Keratinocyte (primary cell): ENCODE measurements around the gene PLPPR1. TPM values are rescaled to one million over a fixed set of nuclear protein-coding genes. Genes with fewer than 3 reads are reported as not detected.

Experiments used
- DNase-seq: peaks from one replicate; pipeline ENCODE4 v3.0.0-alpha.2; 2011; ENCODE audit warnings: low read depth, missing footprints, low spot score
- FAIRE-seq: peaks from 2 replicates; lab custom pipeline; 2011; peaks lifted over from hg19 to GRCh38; lab: Jason Lieb, UNC
- H2AFZ ChIP-seq: 2 replicates; pipeline ENCODE4 v1.6.0; 2012; ENCODE audit warnings: low read length, control low read depth, inconsistent platforms; ENCODE audit not compliant: control insufficient read depth
- H3K27ac ChIP-seq: 2 replicates; pipeline ENCODE4 v1.5.1; 2011; ENCODE audit warnings: low read length; ENCODE audit not compliant: control insufficient read depth, insufficient read depth
- H3K27me3 ChIP-seq: 3 replicates; pipeline ENCODE4 v1.6.0; 2011; ENCODE audit warnings: low read length; ENCODE audit not compliant: control insufficient read depth, insufficient read depth; ENCODE audit errors: extremely low read depth
- H3K36me3 ChIP-seq, 2 experiments: 2 replicates in 1 of 2; 3 replicates in 1 of 2; pipeline ENCODE4 v1.5.1; 2011; ENCODE audit warnings: low read length in 2 of 2, mild to moderate bottlenecking in 1 of 2; ENCODE audit not compliant: control insufficient read depth in 2 of 2, insufficient read depth in 2 of 2; ENCODE audit errors: extremely low read depth in 1 of 2
- H3K4me1 ChIP-seq: 3 replicates; pipeline ENCODE4 v1.5.1; 2011; ENCODE audit warnings: low read length; ENCODE audit not compliant: control insufficient read depth, insufficient read depth; ENCODE audit errors: extremely low read depth
- H3K4me2 ChIP-seq: 3 replicates; pipeline ENCODE4 v1.6.0; 2011; ENCODE audit warnings: low read depth, low read length; ENCODE audit not compliant: control insufficient read depth, insufficient read depth; ENCODE audit errors: extremely low read depth
- H3K4me3 ChIP-seq, 3 experiments: fragments of 200-600 bp in 1 of 3; sonication (generic) in 1 of 3; 2 replicates in 2 of 3; 3 replicates in 1 of 3; pipeline ENCODE4 v1.5.1; 2011 to 2016; ENCODE audit warnings: low read length in 3 of 3, mild to moderate bottlenecking in 3 of 3, control low read depth in 2 of 3, inconsistent platforms in 1 of 3, low read depth in 1 of 3, mixed read lengths in 1 of 3, mixed run types in 1 of 3, moderate library complexity in 1 of 3; ENCODE audit not compliant: control insufficient read depth in 2 of 3, insufficient read depth in 2 of 3; ENCODE audit errors: extremely low read depth in 1 of 3
- H3K79me2 ChIP-seq: 2 replicates; pipeline ENCODE4 v1.6.0; 2012; ENCODE audit warnings: low read length; ENCODE audit not compliant: control insufficient read depth, insufficient read depth
- H3K9ac ChIP-seq: 3 replicates; pipeline ENCODE4 v1.6.0; 2011; ENCODE audit warnings: low read length; ENCODE audit not compliant: control insufficient read depth, insufficient read depth; ENCODE audit errors: extremely low read depth
- H3K9me1 ChIP-seq: 3 replicates; pipeline ENCODE4 v1.6.0; 2011; ENCODE audit warnings: low read length; ENCODE audit not compliant: control insufficient read depth, insufficient read depth; ENCODE audit errors: extremely low read depth
- H3K9me3 ChIP-seq: 2 replicates; pipeline ENCODE4 v1.5.1; 2012; ENCODE audit warnings: low read depth, low read length; ENCODE audit not compliant: control insufficient read depth
- H4K20me1 ChIP-seq: 3 replicates; pipeline ENCODE4 v1.6.0; 2011; ENCODE audit warnings: low read length; ENCODE audit not compliant: control insufficient read depth, insufficient read depth; ENCODE audit errors: extremely low read depth
- CTCF ChIP-seq, 3 experiments: IDR thresholded peaks in 1 of 3; conservative IDR thresholded peaks in 1 of 3; optimal IDR thresholded peaks in 1 of 3; 2 replicates in 2 of 3; 3 replicates in 1 of 3; pipeline versions ENCODE3 to v1.5.1; 2011; ENCODE audit warnings: low read length in 3 of 3, mild to moderate bottlenecking in 3 of 3, moderate library complexity in 2 of 3, control low read depth in 1 of 3, inconsistent platforms in 1 of 3; ENCODE audit not compliant: insufficient read depth in 2 of 3; ENCODE audit errors: extremely low read depth in 1 of 3
- EZH2 ChIP-seq: IDR thresholded peaks from one replicate; pipeline ENCODE4 v1.6.1; 2012; ENCODE audit warnings: inconsistent platforms, mild to moderate bottlenecking, low read length, moderate library complexity
- dilution Hi-C: fragments of 300-500 bp; cut with MboI; formaldehyde crosslinking; loops from one replicate; pipeline ENCODE4 v1.7.0; 2020; ENCODE audit warnings: low sequenced_read_pairs; ENCODE audit not compliant: extremely low pct_ligation_motif_present
- polyA plus RNA-seq, 5 experiments: library from polyadenylated mRNA; depleted of rRNA in 3 of 5; stranded (reverse) in 3 of 5; stranded (forward) in 1 of 5; unstranded in 1 of 5; fragments of >200 nt; gene quantifications; 1 replicate in 1 of 5; 2 replicates in 3 of 5; 3 replicates in 1 of 5; pipeline versions ENCODE4 v1.2.1 to v1.2.3, GENCODE V29; 2011 to 2012; ENCODE audit warnings: missing spikeins in 2 of 5, low read depth in 1 of 5, low replicate concordance in 1 of 5

Gene PLPPR1
- polyA plus RNA-seq, 1 donor (not counting 4 experiments of a cell fraction or from before 2014, with no cell fraction given) = not detected

DNA sequence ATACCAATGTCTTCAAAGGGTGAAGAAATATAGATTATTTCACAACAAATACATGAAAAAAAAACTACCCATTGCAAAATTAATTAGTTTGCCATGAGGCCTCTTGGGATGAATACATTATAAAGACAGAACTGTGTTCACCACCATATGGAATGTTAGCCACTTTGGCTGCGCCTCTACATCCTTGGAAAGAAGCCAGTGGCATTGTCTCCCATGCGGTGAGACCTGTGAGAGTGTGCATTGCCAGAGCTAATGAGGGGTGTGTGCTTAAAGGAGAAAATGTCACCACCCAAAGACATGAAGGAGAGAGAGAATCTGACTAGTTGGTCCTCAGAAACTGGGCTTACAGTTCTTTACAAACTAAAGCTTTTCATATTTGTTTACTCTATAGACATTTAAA lies 110.6 kb downstream of the PLPPR1 start:
- Histone ChIP-seq H3K79me2 (no peaks in the 10 kb centered on the region), H3K9ac (no peak overlapping the region), H3K9me3 (no peaks in the 10 kb centered on the region), H3K4me3 (no peak overlapping the region), H3K4me1 (no peaks in the 10 kb centered on the region), H3K9me1 (no peaks in the 10 kb centered on the region), H3K27ac (no peak overlapping the region), H2AFZ (no peak overlapping the region), H3K36me3 (no peaks in the 10 kb centered on the region), H4K20me1 (no peaks in the 10 kb centered on the region), H3K27me3 (no peaks in the 10 kb centered on the region), H3K4me2 (no peak overlapping the region)
- dilution Hi-C loops = no loop called here
- no peak for DNase-seq
- TF ChIP-seq EZH2 (no peak), CTCF (optimal IDR thresholded peaks at IDR 0.05 in 1 of 3, IDR thresholded peaks at IDR 0.05 in 1 of 3, conservative IDR thresholded peaks at IDR 0.05 in 1 of 3; ENCODE audit: extremely low read depth in 1 of 3, insufficient read depth in 2 of 3, low read length in 3 of 3) (no peak)
- no peak for FAIRE-seq

GRCh38 chr9:101140764-101141163 lies 112.2 kb downstream of the PLPPR1 start:
- Histone ChIP-seq H2AFZ (no peak overlapping the region), H3K4me1 (no peaks in the 10 kb centered on the region), H3K9me3 (no peaks in the 10 kb centered on the region), H3K4me3 (no peak overlapping the region), H3K9ac (no peak overlapping the region), H3K9me1 (no peaks in the 10 kb centered on the region), H3K36me3 (no peaks in the 10 kb centered on the region), H4K20me1 (no peaks in the 10 kb centered on the region), H3K79me2 (no peaks in the 10 kb centered on the region), H3K27ac (no peak overlapping the region), H3K27me3 (no peaks in the 10 kb centered on the region), H3K4me2 (no peak overlapping the region)
- DNase-seq (no peak), FAIRE-seq (no peak)
- TF ChIP-seq CTCF (optimal IDR thresholded peaks at IDR 0.05 in 1 of 3, IDR thresholded peaks at IDR 0.05 in 1 of 3, conservative IDR thresholded peaks at IDR 0.05 in 1 of 3; ENCODE audit: extremely low read depth in 1 of 3, insufficient read depth in 2 of 3, low read length in 3 of 3) (no peak), EZH2 (no peak)
- dilution Hi-C loops = no loop called here
